ENCODE results near the gene HS2ST1. TPM values are rescaled to one million over a fixed set of nuclear protein-coding genes. Genes with fewer than 3 reads are reported as not detected.

HS2ST1 gene
- total and polyA plus RNA-seq, 2 experiments from 2014 or later, result 6.7 to 17.1 TPM

- Histone ChIP-seq H3K4me1 (ENCODE audit: insufficient read depth) (peaks cover 37% of the 10 kb centered on the region), H3K4me2 (no peak overlapping the region), H3K4me3 (no peak overlapping the region), H3F3A (replicated peaks; ENCODE audit: low read depth) (no peaks in the 10 kb centered on the region), H2AFZ (no peak overlapping the region), H3K79me2 (replicated peaks; ENCODE audit: insufficient read depth) (no peaks in the 10 kb centered on the region), H4K20me1 (replicated peaks; ENCODE audit: insufficient read depth) (no peaks in the 10 kb centered on the region), H3K36me3 (ENCODE audit: insufficient read depth) (no peaks in the 10 kb centered on the region), H3K9me2 (ENCODE audit: insufficient read depth) (no peaks in the 10 kb centered on the region; the same call in 1 of the 2 replicates), H3K27me3 (ENCODE audit: insufficient read depth) (no peaks in the 10 kb centered on the region), H3K27ac (ENCODE audit: low read depth) (no peak overlapping the region)
- Mint-ChIP-seq H3K27me3 (ENCODE audit: insufficient read depth, low read depth, poor library complexity) (no peaks in the 10 kb centered on the region), H3K4me3 (no peak overlapping the region), H3K36me3 (ENCODE audit: low read depth) (no peaks in the 10 kb centered on the region), H3K4me1 (peaks cover 35% of the 10 kb centered on the region), H3K9me3 (peaks cover 3% of the 10 kb centered on the region; the same call in 1 of the 3 replicates), H3K27ac (no peak overlapping the region)
- no peak for TF ChIP-seq NANOG (IDR thresholded peaks at IDR 0.05; ENCODE audit: borderline replicate concordance)
- TF ChIP-seq EZH2phosphoT487 (IDR thresholded peaks at IDR 0.05; ENCODE audit: unreplicated experiment), result no peak
- TF ChIP-seq REST (IDR thresholded peaks at IDR 0.05; ENCODE audit: unreplicated experiment), result no peak
- no peak for TF ChIP-seq ZNF462 (CRISPR knock-in tag; IDR thresholded peaks at IDR 0.05)
- DNase-seq (ENCODE audit: low spot score) (no peak), ATAC-seq (no peak)
These were observed 233.4 kb downstream of the HS2ST1 start for GRCh38 chr1:87147851-87148250.
